Vagina (tissue), 2 donors: ENCODE measurements around the gene L3MBTL4.

ENCODE experiments used
- CTCF ChIP-seq, 3 experiments: fragments of 450-650 bp in 2 of 3; fragments of 200-600 bp in 1 of 3; sonication (generic) in 1 of 3; IDR thresholded peaks; one replicate each; pipeline ENCODE4 v1.5.1; 2017 to 2019; ENCODE audit warnings: antibody characterized with exemption in 3 of 3, mild to moderate bottlenecking in 2 of 3, moderate library complexity in 2 of 3
- POLR2A ChIP-seq, 2 donors: fragments of 450-650 bp; IDR thresholded peaks; one replicate each; pipeline ENCODE4 v1.6.1; 2017; ENCODE audit warnings: antibody characterized with exemption in 2 of 2, mild to moderate bottlenecking in 2 of 2, moderate library complexity in 2 of 2
- POLR2AphosphoS5 ChIP-seq, 2 donors: sonication (generic); formaldehyde crosslinking; IDR thresholded peaks; one replicate each; pipeline ENCODE4 v1.9.0; 2017; ENCODE audit warnings: antibody characterized with exemption in 2 of 2, mild to moderate bottlenecking in 2 of 2, low read depth in 1 of 2; ENCODE audit not compliant: insufficient read depth in 1 of 2

GRCh38 chr18:6251084-6251483 lies 163.6 kb downstream of the L3MBTL4 start:
- no peak for TF ChIP-seq CTCF (IDR thresholded peaks at IDR 0.05)
- no peak for TF ChIP-seq POLR2AphosphoS5 (IDR thresholded peaks at IDR 0.05; ENCODE audit: insufficient read depth in 1 of 2, low read depth in 1 of 2)
- TF ChIP-seq POLR2A (IDR thresholded peaks at IDR 0.05): no peak
